Right renal pelvis (tissue), 4 donors: ENCODE results near the gene TEX13A. TPM values are rescaled to one million over a fixed set of nuclear protein-coding genes. Genes with fewer than 3 reads are reported as not detected.
"Not testable (repeated sequence)": the region's sequence is repeated elsewhere in the genome, so short reads cannot be mapped to it uniquely, and the experiment has no call there.

Experiments used
- DNase-seq, 4 donors: peaks; one replicate each; pipeline ENCODE4 v3.0.0-alpha.2; 2013; ENCODE audit warnings: low read depth in 4 of 4, low spot score in 3 of 4, missing footprints in 1 of 4
- polyA plus RNA-seq, 4 donors: library from polyadenylated mRNA; unstranded; fragments of 120-200 nt; gene quantifications; one replicate each; pipeline ENCODE4 v1.2.1, GENCODE V29; 2013; ENCODE audit not compliant: insufficient read length in 4 of 4

Gene TEX13A, protein sequence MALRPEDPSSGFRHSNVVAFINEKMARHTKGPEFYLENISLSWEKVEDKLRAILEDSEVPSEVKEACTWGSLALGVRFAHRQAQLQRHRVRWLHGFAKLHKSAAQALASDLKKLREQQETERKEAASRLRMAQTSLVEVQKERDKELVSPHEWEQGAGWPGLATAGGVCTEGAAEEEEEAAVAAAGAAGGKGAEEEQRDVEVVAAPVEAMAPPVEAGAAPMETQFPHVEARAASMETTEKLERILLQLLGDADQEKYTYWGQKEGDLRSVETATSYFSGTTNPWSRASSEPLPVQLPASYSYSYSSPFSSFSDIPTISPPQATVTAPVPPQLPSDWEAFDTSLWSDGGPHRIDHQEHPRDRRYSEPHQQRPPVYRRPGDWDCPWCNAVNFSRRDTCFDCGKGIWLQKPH
- polyA plus RNA-seq = not detected

DNA sequence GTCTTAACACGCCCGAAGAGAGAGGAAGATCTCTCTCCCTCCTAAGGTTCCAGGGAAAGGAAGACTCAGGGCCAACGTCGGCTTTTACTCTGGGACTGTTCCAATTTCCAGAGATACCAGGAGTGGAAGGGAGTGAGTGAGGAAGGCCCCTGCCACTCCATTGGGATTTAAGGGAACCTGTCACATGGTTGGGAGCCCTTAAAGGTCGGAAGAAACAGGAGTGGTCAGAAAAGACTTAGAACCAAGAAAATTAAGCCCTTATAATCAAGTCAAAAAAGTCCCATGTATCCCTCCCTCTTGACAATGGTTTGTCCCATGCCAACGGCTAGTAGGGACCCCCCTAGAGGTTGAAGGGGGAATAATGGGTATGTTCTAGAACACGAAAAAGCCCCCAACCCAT, at the start of gene TEX13A:
Gene TEX13A (minus strand): TSS at position 59 of the 400 bp plus-strand sequence. CDS start 297 bp downstream, outside the sequence.
- no peak for DNase-seq

DNA sequence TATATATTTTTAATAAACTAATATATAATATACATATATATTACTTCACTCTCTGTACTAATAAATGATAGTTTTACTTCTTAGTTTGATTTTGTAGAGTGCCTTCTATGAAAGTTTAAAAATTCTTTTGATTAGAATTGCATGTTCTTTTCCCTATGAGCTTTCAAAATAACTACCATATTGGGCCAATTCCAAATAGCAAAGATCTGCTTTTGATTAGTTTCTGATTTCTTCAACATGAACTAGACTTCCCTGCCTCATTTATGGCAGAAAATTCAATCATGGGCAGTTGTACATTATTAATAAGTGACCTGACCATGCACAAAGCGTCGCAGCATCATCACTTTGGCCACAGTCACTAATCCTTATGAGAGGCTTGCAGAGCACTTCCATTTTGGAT, 48.9 kb upstream of the TEX13A start:
- DNase-seq = no peak

- DNase-seq = no peak
Observed at GRCh38 chrX:105267167-105267566, 46.7 kb upstream of the TEX13A start.

DNA sequence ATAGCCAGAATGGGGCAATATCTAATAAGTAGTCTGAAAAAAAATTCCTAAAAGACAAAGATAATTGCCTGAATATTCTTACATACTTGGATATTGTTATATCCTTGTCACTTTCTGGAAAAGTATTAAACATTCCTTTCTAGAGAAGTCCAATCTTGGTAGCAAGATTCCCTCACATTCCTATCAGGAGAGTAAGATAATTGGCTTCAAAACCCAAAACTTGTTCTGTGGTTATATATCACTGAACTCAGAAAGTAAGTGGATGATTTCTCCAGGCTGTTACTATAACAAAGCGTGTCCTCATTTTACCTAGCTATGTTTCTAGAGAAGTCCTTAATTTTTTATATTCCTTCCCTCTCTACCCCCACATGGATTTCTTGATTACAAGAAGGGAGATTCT, 46.0 kb upstream of the TEX13A start:
- DNase-seq = no peak

DNA sequence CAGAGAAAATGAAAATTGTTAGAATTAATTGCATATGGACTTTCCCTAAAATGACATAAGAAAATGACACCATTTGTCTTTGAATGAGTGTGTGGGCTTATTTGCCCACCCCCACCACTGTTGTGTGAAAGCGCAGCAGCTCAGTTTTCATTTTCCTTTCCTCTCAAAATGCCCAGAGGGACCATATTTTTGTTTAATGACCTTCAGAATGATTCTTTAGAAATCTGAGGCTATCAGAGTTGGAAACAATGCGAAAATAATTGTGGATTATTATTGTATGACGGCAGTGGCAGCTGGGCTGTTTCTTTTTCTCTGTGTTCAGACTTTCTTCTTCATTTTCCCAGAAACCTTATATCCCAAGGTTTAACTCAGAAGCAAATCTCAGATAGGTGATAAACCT, 44.6 kb upstream of the TEX13A start:
- peak in 1 of 4 donors; percentile 11 for DNase-seq

DNA sequence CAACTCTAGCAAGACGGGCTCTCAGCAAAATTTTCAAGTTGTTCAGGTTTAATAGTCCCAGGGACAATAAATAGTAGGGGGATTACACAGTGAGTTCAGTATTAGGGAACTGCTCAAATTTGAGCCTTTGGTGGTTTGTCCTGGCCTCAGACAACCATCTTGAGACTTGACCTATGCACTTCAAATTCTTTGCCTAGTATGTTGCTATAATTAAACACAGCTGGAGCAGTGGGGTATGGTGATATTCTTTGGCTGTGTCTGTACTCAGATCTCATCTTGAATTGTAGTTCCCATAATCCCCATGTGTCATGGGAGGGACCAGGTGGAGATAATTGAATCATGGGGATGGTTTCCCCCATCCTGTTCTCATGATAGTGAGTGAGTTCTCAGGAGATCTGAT, 43.3 kb upstream of the TEX13A start:
- DNase-seq = no peak

DNA sequence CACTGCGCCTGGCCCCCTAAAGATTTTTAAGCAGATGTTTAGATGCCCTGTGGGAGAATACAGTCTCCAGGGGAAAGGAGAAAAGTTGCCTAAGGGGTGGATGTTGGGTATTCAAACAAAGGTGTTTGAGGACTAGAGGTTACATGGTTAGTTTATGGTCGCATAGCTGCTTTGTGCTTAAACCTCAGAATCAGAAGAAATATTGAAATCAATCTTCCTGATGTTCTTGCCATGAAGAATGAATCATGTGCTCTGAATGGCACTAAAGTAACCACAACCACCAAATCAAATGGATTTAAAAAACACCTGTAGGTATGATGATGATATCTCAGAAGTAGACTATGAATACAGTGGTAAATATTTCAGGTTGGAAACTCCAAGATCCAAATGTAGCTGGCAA, 42.7 kb upstream of the TEX13A start:
- DNase-seq = no peak

GRCh38 chrX:105260291-105261043, 40.0 kb upstream of the TEX13A start:
- no peak for DNase-seq

DNA sequence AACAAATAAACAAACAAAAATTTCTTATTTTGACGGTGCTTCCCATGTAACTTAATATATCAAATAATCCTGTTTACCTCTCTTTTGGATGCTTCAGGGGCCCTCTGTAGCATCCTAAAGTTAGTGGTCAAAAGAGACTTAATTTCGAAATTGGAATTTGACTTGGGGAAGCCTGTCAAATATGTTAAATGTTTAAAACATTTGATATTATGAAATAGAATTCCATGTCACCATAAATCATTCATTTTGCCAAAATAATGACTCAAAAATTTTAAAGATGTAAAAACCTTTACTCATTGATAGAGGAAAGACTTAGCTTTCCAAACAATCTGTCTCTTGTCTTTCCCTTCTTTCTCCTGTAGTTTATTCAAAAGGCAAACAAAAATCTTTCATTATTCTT, 20.6 kb upstream of the TEX13A start:
- no peak for DNase-seq

DNA sequence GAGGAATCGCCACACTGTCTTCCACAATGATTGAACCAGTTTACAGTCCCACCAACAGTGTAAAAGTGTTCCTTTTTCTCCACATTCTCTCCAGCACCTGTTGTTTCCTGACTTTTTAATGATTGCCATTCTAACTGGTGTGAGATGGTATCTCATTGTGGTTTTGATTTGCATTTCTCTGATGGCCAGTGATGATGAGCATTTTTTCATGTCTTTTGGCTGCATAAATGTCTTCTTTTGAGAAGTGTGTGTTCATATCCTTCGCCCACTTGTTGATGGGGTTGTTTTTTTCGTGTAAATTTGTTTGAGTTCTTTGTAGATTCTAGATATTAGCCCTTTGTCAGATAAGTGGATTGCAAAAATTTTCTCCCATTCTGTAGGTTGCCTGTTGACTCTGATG, 16.9 kb upstream of the TEX13A start:
- DNase-seq = not testable (repeated sequence)

DNA sequence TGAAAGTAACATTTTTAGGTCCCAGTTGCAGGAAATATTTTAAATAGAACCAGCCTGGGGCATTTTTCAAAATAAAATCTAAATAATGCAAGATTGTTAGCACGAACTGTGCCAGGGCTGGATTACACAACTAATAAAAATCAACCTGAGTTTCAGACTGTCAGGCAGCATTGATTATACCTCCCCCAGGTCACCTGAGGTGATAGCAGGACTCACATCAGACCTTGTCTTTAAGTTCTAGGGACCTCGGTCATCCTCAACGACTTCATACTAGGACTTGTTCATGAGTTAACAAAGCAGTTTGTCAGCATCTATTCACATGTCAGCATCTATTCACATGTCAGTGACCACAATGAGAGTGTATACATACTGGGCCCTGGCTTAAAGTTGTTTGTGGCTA, 8.7 kb upstream of the TEX13A start:
- no peak for DNase-seq

DNA sequence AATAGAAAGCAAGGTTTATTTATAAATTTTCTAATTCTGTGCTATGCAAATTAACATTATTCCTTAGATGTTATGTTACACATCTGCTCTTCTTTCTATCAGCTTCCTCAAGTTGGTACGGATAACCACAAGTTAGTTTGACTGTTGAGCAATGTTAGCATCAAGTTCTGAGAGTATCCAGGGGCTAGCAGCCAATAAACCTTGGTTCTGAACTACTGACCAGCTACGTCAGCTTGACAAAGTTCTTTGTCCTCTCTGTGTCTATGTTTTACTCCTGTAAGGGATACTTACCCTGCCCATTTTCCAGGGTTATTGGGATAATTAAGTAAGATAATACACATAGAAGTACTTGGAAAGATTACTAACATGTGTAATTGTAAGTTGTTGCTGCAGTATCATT, 8.1 kb upstream of the TEX13A start:
- no peak for DNase-seq

DNA sequence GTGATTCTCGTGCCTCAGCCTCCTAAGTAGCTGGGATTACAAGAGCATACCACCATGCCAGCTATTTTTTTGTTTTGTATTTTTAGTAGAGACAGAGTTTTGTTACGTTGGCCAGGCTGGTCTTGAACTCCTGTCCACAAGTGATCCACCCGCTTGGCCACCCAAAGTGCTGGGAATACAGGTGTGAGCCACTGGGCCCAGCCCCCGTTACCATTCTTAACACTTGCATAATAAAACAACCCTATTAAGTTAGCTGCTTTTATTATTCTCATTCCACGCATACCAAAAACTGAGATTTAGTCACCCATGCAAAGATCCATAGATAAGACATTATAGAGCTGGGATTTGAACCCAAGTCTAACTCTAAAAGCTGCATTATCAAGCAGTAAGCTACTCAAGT, 6.0 kb upstream of the TEX13A start:
- DNase-seq = no peak

- DNase-seq = no peak
Observed at GRCh38 chrX:105221374-105221773, 880 bp upstream of the TEX13A start.

GRCh38 chrX:105219454-105220401, 766 bp downstream of the TEX13A start:
- DNase-seq = no peak

- DNase-seq = no peak
Observed at GRCh38 chrX:105211066-105211575, 9.4 kb downstream of the TEX13A start.

GRCh38 chrX:105210258-105210657, 10.2 kb downstream of the TEX13A start:
- no peak for DNase-seq

DNA sequence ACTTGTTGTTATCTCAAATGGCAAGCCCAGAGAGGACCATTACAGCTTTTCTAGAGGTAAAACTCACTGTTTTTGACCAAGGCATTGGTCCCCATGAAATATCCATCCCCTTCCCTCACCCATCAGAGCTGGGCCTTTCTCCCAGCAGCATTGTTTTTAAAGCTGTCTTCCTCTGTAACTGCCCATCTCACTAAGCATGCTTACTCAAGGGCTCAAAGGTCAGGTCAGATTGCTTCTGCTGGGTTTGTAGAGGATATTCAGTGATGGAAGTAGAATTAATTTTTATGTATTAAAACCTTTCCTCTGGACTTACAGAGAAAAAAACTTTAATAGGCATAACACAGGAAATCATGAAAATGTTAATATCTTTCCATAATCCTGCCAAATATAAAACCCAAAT, 11.1 kb downstream of the TEX13A start:
- DNase-seq = no peak

- DNase-seq = peak in 1 of 4 donors; percentile 3
Observed at GRCh38 chrX:105191878-105192277, 28.6 kb downstream of the TEX13A start.

DNA sequence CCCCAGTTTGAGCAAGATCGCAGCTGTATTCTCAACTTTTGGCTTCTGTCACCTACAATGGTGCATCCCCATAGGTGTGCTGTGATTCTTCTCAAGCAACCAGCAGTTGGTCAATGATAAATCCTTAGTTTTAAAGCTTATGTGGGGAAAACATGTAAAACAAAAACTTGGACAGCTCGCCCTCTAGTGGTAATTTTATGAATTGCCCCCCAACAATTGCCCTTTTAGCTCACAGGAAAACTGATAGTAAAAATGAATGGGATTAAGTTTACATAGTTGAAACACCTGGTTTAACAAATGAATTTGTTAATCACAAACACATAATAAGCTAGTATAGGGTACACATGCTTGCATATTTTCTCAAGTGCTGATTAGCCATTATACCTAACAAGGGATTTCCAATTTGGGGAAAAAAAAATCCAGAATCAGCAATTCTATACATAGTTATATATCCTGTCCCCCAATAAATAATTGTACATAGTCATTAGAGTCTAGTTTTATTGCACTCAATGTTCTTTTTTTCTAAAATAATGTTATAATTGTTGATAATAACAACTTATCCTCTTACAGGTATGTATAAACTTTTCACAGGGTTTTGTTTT, 30.1 kb downstream of the TEX13A start:
- DNase-seq = peak; percentile 5 to 25 (median 11)
